Calu3 (cell line): ENCODE data around the gene TAS1R3. TPM values are rescaled to one million over a fixed set of nuclear protein-coding genes. Genes with fewer than 3 reads are reported as not detected.

Source experiments
- BruUV-seq: library from RNA; stranded (reverse); fragments of 400-500 nt; replicated peaks from 2 replicates; lab custom pipeline; 2021; lab: Mats Ljungman, UMichigan
- CTCF ChIA-PET: fragments of 300-600 bp; sonication (Branson Sonifier 250); formaldehyde crosslinking; loops from one replicate; lab custom pipeline; 2022; ENCODE audit warnings: antibody characterized with exemption; lab: Charles Lee
- DNase-seq: peaks from one replicate; pipeline ENCODE4 v3.0.0; 2022
- H3K27ac Mint-ChIP-seq: one replicate; pipeline ENCODE4 v1.8.0; 2022; ENCODE audit warnings: mixed read lengths; ENCODE audit not compliant: unreplicated experiment
- H3K27me3 Mint-ChIP-seq: one replicate; pipeline ENCODE4 v1.8.0; 2022; ENCODE audit warnings: mixed read lengths; ENCODE audit not compliant: unreplicated experiment
- H3K36me3 Mint-ChIP-seq: one replicate; pipeline ENCODE4 v1.8.0; 2022; ENCODE audit warnings: mild to moderate bottlenecking, moderate library complexity, mixed read lengths; ENCODE audit not compliant: insufficient read depth, unreplicated experiment
- H3K4me1 Mint-ChIP-seq: one replicate; pipeline ENCODE4 v1.8.0; 2022; ENCODE audit warnings: mild to moderate bottlenecking, low read depth, mixed read lengths; ENCODE audit not compliant: unreplicated experiment
- H3K4me3 Mint-ChIP-seq: one replicate; pipeline ENCODE4 v1.8.0; 2022; ENCODE audit warnings: mild to moderate bottlenecking, low read depth, moderate library complexity, mixed read lengths; ENCODE audit not compliant: unreplicated experiment
- H3K9me3 Mint-ChIP-seq: one replicate; pipeline ENCODE4 v1.8.0; 2022; ENCODE audit warnings: low read depth, mixed read lengths; ENCODE audit not compliant: unreplicated experiment
- intact Hi-C: fragments of 100-400 bp; cut with micrococcal nuclease; formaldehyde crosslinking; loops from one replicate; pipeline ENCODE4 v1.10.0; 2022; ENCODE audit not compliant: unreplicated experiment
- total RNA-seq: library from RNA; stranded (reverse); gene quantifications from 2 replicates; pipeline ENCODE4 v1.2.3, GENCODE V29; 2022
- TF ChIP-seq, protein P1 (sequence below): fragments of 200-600 bp; IDR thresholded peaks from one replicate; pipeline ENCODE4 v1.8.0; 2022; ENCODE audit warnings: antibody characterized with exemption; ENCODE audit not compliant: unreplicated experiment

Gene TAS1R3
- total RNA-seq, 1 experiment from 2014 or later, result 0.42 TPM

DNA sequence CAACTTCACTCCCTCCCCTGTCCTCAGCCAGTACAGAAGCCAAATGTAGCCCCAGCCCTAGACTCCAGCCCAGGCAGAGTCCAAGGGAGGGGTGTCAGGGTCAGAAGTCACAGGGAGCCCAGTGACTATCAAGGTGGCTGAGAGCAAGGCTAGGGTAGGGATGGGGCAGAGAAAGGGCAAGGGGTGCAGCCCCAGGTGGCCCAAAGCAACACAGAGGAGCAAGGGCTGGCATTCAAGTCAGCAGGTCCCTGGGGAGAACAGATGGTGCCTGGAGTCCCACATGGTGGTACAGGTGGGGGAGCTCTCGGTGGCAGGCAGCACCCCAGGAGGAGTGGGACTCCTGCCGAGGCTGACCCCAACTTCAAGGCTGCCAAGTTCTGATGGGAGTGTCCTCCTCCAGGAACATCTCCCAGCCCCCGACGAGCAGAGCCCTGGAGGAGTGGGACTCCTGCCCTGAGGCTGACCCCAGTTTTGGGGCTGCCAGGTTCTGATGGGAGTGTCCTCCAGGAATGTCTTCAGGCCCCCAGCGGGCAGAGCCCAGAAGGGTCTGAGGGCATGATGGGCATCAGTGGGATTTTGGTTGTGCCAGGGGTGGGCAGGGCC lies 21.8 kb downstream of the TAS1R3 start:
- H3K36me3 Mint-ChIP-seq, result peaks cover 34% of the 10 kb centered on the region
- no peaks in the 10 kb centered on the region for H3K9me3 Mint-ChIP-seq
- peak overlapping the region; percentile 54 for H3K27ac Mint-ChIP-seq
- CTCF ChIA-PET, result no interaction called here
- no peak for DNase-seq
- TF ChIP-seq, protein P1, sequence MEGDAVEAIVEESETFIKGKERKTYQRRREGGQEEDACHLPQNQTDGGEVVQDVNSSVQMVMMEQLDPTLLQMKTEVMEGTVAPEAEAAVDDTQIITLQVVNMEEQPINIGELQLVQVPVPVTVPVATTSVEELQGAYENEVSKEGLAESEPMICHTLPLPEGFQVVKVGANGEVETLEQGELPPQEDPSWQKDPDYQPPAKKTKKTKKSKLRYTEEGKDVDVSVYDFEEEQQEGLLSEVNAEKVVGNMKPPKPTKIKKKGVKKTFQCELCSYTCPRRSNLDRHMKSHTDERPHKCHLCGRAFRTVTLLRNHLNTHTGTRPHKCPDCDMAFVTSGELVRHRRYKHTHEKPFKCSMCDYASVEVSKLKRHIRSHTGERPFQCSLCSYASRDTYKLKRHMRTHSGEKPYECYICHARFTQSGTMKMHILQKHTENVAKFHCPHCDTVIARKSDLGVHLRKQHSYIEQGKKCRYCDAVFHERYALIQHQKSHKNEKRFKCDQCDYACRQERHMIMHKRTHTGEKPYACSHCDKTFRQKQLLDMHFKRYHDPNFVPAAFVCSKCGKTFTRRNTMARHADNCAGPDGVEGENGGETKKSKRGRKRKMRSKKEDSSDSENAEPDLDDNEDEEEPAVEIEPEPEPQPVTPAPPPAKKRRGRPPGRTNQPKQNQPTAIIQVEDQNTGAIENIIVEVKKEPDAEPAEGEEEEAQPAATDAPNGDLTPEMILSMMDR, result no peak
- no peaks in the 10 kb centered on the region for H3K4me1 Mint-ChIP-seq
- peak overlapping the region; percentile 53 for H3K4me3 Mint-ChIP-seq
- BruUV-seq, result no TSS peak
- intact Hi-C loops, result no loop called here
- H3K27me3 Mint-ChIP-seq, result no peaks in the 10 kb centered on the region

DNA sequence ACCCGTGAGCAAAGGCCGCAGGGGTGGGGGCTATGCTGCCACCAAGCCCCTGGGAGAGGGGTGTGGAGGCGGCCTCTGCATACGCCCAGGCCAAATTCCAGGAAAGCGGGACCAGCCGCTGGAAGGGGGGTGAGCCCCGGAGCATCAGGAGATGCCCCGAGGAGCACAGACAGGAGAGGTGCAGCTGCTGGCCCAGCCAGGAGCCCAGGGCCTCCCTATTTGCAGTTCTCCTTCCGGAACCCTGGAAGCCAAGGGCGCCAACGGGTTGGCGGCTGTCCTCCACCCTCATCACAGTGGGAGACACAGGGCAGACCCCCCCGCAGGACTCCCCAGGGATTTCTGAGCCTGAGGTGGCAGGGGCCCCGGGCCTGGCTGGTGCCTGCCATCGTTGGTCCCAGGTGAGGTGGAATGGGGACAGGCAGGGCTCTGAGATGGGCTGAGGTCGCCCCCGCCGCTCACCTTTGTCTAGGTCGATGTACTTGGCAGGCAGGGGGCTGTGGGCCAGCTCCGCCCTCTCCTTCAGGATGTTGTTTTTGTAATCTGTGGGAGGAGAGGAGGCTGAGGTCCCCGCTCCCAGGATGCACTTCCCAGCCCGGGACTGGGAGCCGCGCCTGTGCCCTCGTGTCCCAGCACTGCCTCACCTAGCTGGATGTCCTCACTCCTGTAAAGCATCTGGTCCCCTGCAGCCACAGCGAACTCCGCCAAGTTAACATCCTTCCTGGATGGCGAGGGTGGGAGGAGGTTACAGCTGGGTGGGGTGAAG lies 22.5 kb downstream of the TAS1R3 start:
- no peaks in the 10 kb centered on the region for H3K27me3 Mint-ChIP-seq
- TF ChIP-seq, protein P1, result no peak
- intact Hi-C loops, result no loop called here
- no peaks in the 10 kb centered on the region for H3K4me1 Mint-ChIP-seq
- DNase-seq, result no peak
- H3K36me3 Mint-ChIP-seq, result peaks cover 27% of the 10 kb centered on the region
- H3K9me3 Mint-ChIP-seq, result no peaks in the 10 kb centered on the region
- no TSS peak for BruUV-seq
- CTCF ChIA-PET, result no interaction called here
- peak overlapping the region; percentile 42 for H3K27ac Mint-ChIP-seq
- peak overlapping the region; percentile 43 for H3K4me3 Mint-ChIP-seq

DNA sequence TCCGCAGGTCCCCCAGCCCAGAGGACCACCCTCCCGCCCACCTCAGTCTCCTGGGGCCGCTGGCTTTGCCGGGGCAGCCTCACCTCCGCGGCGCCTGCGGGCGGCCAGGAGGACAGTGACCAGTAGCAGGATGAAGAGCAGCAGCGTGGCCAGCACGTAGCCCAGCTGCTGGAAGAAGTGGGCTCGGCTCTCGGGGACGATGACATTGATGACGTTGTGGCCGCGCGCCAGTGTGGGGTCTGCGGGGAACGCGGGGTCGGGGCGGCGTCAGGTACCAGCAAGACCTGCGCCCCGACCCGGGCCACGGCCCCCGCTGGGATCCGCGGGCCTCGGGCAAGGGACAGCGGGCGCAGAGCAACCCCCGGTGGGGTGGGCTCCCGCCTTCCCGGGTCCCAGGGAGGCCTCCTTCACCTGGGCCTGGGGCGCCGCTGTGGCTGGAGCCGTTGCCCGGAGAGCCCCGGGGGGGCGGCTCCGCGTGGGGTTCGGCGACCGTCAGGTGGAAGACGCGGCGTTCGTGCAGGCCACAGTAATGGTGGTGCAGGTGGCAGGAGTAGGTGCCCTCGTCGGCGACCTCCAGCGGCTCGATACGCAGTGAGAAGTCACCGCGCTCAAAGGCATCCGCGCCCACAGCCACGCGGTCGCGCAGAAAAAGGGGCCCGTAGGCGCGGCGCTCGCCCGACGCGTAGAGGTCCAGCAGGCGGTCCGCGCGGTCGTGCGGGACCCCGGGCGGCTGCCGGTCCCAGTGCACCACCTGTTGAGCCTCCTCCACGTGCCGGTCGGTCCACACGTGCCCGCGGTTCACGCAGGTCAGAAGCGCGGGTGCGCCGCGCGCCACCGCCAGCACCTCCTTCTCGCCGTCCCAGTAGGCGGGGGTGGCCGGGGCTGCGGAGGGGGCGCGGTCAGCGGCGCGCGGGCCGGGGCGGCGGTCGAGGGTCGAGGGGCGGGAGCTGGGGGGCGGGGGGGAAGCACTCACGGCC lies 23.5 kb downstream of the TAS1R3 start:
- DNase-seq, result no peak
- H3K9me3 Mint-ChIP-seq, result no peaks in the 10 kb centered on the region
- peak overlapping the region; percentile 39 for H3K27ac Mint-ChIP-seq
- peaks cover 22% of the 10 kb centered on the region for H3K36me3 Mint-ChIP-seq
- TF ChIP-seq, protein P1, result no peak
- no peaks in the 10 kb centered on the region for H3K27me3 Mint-ChIP-seq
- CTCF ChIA-PET, result no interaction called here
- intact Hi-C loops, result no loop called here
- no peaks in the 10 kb centered on the region for H3K4me1 Mint-ChIP-seq
- peak overlapping the region; percentile 43 for H3K4me3 Mint-ChIP-seq
- no TSS peak for BruUV-seq

DNA sequence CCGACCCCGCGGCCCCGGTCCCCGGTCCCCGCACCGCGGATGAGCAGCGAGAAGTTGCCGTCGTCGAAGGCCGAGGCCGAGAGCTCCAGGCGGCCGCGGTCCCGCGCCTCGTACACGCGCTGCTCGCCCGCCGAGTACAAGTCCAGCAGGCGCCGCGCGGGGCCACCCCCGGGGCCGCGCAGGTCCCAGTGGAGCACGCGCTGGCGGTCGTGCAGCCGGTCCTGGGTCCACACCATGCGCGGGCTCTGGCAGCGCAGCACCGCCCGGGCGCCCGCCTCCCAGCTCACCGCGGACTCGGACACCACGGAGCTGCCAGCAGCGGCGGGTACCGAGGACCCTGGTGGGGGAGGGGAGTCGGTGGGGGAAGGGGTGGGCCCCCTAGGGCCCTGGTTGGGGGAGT lies 24.3 kb downstream of the TAS1R3 start:
- Mint-ChIP-seq H3K27ac (no peak overlapping the region), H3K9me3 (no peaks in the 10 kb centered on the region), H3K36me3 (peaks cover 23% of the 10 kb centered on the region), H3K4me3 (no peak overlapping the region), H3K27me3 (peaks cover 3% of the 10 kb centered on the region), H3K4me1 (peaks cover 2% of the 10 kb centered on the region)
- DNase-seq, result no peak
- TF ChIP-seq, protein P1, result no peak
- intact Hi-C loops, result no loop called here
- CTCF ChIA-PET, result no interaction called here
- no TSS peak for BruUV-seq
